Measurements from ENCODE around the gene EYA2.

DNA sequence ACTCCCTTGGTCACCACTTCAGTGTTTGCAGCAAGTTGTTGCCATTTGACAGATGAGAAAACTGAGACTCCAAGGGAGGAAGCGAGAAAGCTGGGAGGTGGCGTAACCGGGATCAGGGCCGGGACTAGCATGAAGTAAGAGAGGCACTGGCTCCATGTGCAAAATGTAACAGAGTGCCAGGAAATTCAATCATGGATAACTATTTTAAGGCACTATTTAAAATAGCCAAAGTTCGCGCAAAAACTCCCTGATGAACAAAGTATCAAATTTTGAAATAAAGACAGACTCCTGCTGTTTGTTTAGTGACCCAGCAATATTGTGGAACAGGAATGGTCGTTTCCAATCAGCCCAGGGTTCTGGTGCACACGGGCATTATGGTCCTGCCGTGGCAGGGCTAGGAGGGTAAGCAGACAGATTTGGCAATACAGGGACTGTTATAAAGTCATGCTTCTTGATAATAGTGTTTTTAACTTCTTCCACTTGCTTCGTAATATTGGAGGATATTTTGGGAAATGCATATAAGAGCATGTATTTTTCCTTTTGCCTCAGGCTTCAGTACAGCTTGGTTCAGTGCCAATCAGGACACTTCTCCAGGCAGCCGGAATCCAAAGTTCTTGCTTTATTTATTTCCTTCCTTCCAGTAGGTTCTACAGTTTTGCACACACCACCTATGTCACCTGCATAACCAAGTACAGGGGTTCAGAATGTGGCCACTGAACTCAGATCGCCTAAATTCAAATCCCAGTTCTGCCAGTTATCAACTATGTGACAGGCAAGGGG, 141.6 kb downstream of the EYA2 start:
- no peak for TF ChIP-seq CTCF (conservative IDR thresholded peaks at IDR 0.05)
- no peak for TF ChIP-seq ZFX (IDR thresholded peaks at IDR 0.05)

All from C4-2B (cell line).